ENCODE measurements around the gene NUP153. TPM values are rescaled to one million over a fixed set of nuclear protein-coding genes. Genes with fewer than 3 reads are reported as not detected.

The NUP153 gene
- total RNA-seq, 1 experiment from 2014 or later, result 36.3 TPM

DNA sequence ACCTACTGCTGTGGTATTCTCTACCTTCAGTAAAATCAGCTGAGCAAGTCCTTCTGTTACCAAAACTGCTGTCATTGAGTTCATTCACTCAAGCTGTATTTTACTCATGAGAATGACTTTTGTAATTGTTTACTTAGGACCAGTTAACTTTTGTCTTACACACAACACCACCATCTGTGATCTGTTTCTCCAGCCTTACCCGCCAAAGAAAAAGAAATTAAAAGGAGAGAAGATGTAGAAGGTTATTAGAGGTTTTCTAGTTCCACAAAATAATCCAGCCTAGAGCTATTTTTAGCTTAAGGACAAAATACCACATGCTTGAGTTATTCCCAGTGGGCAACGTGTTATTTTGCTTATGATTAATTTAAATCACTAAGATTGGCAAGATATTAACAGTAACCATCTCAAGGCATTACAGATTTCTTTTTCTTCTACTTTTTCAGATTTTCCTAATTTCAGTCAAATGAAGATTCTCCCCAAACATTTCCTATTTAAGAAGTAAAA, 68.5 kb downstream of the NUP153 start:
- no peaks in the 10 kb centered on the region for H3K4me1 Mint-ChIP-seq (ENCODE audit: low read depth, unreplicated experiment)
- H3K27ac Mint-ChIP-seq (ENCODE audit: unreplicated experiment), result no peak overlapping the region
- no TSS peak for BruUV-seq (replicated peaks)
- H3K4me3 Mint-ChIP-seq (ENCODE audit: low read depth, unreplicated experiment), result no peak overlapping the region
- TF ChIP-seq, protein P1, sequence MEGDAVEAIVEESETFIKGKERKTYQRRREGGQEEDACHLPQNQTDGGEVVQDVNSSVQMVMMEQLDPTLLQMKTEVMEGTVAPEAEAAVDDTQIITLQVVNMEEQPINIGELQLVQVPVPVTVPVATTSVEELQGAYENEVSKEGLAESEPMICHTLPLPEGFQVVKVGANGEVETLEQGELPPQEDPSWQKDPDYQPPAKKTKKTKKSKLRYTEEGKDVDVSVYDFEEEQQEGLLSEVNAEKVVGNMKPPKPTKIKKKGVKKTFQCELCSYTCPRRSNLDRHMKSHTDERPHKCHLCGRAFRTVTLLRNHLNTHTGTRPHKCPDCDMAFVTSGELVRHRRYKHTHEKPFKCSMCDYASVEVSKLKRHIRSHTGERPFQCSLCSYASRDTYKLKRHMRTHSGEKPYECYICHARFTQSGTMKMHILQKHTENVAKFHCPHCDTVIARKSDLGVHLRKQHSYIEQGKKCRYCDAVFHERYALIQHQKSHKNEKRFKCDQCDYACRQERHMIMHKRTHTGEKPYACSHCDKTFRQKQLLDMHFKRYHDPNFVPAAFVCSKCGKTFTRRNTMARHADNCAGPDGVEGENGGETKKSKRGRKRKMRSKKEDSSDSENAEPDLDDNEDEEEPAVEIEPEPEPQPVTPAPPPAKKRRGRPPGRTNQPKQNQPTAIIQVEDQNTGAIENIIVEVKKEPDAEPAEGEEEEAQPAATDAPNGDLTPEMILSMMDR (IDR thresholded peaks at IDR 0.05; ENCODE audit: unreplicated experiment), result no peak
- DNase-seq, result no peak
- H3K9me3 Mint-ChIP-seq (ENCODE audit: low read depth, unreplicated experiment), result no peaks in the 10 kb centered on the region
- H3K36me3 Mint-ChIP-seq (ENCODE audit: insufficient read depth, unreplicated experiment), result peaks cover 28% of the 10 kb centered on the region
- intact Hi-C loops (cut with micrococcal nuclease; ENCODE audit: unreplicated experiment), result no loop called here
- no peaks in the 10 kb centered on the region for H3K27me3 Mint-ChIP-seq (ENCODE audit: unreplicated experiment)
- CTCF ChIA-PET, result interaction anchor here (0.6 kb wide), 1 partner anchor 621 kb away, joined by 4 read pairs; no protein-coding TSS in a partner anchor

DNA sequence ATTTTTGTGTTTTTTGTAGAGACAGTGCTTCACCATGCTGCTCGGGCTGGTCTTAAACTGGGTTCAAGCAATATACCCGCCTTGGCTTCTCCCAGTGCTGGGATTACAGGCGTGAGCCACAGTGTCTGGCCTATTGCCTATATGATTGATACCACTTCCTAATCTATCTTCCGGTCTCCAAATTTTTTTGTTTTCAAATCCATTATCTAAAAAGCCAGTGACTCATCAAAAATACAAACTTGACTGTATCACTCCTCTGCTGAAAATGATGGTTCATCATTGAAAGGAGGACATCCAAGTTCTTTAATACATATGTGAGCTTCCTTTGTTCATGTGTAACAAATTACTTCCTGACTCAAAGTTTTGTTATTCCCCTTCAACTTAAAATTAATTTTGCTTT, 71.2 kb downstream of the NUP153 start:
- H3K4me1 Mint-ChIP-seq (ENCODE audit: low read depth, unreplicated experiment), result no peaks in the 10 kb centered on the region
- H3K27ac Mint-ChIP-seq (ENCODE audit: unreplicated experiment), result no peak overlapping the region
- H3K9me3 Mint-ChIP-seq (ENCODE audit: low read depth, unreplicated experiment), result no peaks in the 10 kb centered on the region
- TF ChIP-seq, protein P1 (IDR thresholded peaks at IDR 0.05; ENCODE audit: unreplicated experiment), result no peak
- DNase-seq, result no peak
- intact Hi-C loops (cut with micrococcal nuclease; ENCODE audit: unreplicated experiment), result no loop called here
- CTCF ChIA-PET, result interaction anchor here (0.7 kb wide), 1 partner anchor 60 kb away, joined by 3 read pairs; no protein-coding TSS in a partner anchor
- no TSS peak for BruUV-seq (replicated peaks)
- peaks cover 29% of the 10 kb centered on the region for H3K36me3 Mint-ChIP-seq (ENCODE audit: insufficient read depth, unreplicated experiment)
- H3K4me3 Mint-ChIP-seq (ENCODE audit: low read depth, unreplicated experiment), result no peak overlapping the region
- H3K27me3 Mint-ChIP-seq (ENCODE audit: unreplicated experiment), result no peaks in the 10 kb centered on the region

DNA sequence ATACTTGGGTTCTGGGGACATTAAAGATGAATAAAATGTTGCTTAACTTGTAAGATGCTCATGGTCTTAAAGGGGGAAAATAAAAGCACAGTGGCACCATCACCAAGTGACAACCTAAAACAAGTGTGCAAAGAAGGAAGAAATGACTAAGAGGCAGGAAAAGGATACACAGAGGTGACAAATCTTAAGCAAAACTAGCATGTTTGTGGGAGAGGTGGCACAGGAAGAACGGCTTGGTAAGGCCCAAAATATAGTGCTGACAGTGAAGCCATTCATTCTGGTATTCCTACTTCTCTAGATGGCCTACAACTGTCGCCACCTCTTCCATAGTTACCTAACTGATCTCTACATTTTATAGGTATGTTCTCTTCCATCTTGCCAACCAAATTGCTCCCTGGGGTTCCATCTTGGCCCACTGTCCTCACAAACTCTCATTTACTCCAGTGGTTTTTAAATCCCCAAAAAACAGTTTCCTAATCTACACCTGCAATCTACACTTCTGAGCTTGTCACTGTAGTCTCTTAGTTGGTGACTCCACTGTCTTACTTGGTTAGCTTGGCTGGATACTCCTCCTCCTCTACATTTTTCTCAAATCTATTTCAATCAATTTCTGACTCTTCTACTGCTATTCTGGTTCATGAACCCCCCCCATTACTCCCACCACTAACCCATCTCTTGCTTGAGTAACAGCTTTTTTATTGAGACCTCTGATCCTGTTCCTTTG, 73.1 kb downstream of the NUP153 start:
- peaks cover 41% of the 10 kb centered on the region for H3K36me3 Mint-ChIP-seq (ENCODE audit: insufficient read depth, unreplicated experiment)
- no peak overlapping the region for H3K27ac Mint-ChIP-seq (ENCODE audit: unreplicated experiment)
- no TSS peak for BruUV-seq (replicated peaks)

DNA sequence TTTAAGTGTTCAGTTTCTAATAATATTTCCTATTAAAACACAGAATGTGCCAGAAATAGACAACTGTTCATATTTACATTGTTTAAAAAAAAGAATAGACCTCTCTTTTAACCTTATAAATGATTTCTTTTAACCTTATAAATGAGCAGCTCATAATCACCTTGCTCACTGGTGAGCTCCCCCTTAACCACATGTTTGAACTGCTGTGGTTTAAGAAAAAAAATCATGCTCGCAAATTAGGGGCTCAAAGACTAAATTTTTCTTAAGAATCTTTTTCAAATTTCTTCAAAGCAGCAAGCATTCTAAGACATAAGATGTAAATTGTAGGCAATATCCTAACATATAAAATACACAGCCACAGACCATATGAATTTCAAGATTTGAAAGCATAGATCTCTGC, 73.8 kb downstream of the NUP153 start:
- CTCF ChIA-PET, result no interaction called here
- TF ChIP-seq, protein P1 (IDR thresholded peaks at IDR 0.05; ENCODE audit: unreplicated experiment), result no peak
- Mint-ChIP-seq H3K27me3 (ENCODE audit: unreplicated experiment) (no peaks in the 10 kb centered on the region), H3K4me3 (ENCODE audit: low read depth, unreplicated experiment) (no peak overlapping the region), H3K4me1 (ENCODE audit: low read depth, unreplicated experiment) (peaks cover 11% of the 10 kb centered on the region), H3K9me3 (ENCODE audit: low read depth, unreplicated experiment) (no peaks in the 10 kb centered on the region), H3K36me3 (ENCODE audit: insufficient read depth, unreplicated experiment) (peaks cover 42% of the 10 kb centered on the region), H3K27ac (ENCODE audit: unreplicated experiment) (no peak overlapping the region)
- BruUV-seq (replicated peaks), result no TSS peak
- intact Hi-C loops (cut with micrococcal nuclease; ENCODE audit: unreplicated experiment), result no loop called here
- no peak for DNase-seq

More for the DNA sequence above, 73.1 kb downstream of the NUP153 start:
- CTCF ChIA-PET, result no interaction called here
- no peaks in the 10 kb centered on the region for H3K9me3 Mint-ChIP-seq (ENCODE audit: low read depth, unreplicated experiment)
- H3K4me3 Mint-ChIP-seq (ENCODE audit: low read depth, unreplicated experiment), result no peak overlapping the region
- intact Hi-C loops (cut with micrococcal nuclease; ENCODE audit: unreplicated experiment), result no loop called here
- TF ChIP-seq, protein P1 (IDR thresholded peaks at IDR 0.05; ENCODE audit: unreplicated experiment), result no peak
- DNase-seq, result no peak
- no peaks in the 10 kb centered on the region for H3K27me3 Mint-ChIP-seq (ENCODE audit: unreplicated experiment)
- H3K4me1 Mint-ChIP-seq (ENCODE audit: low read depth, unreplicated experiment), result peaks cover 11% of the 10 kb centered on the region

All from Calu3 (cell line).